Skin of body (tissue), 2 donors: ENCODE results near the gene ZNF816. TPM values are rescaled to one million over a fixed set of nuclear protein-coding genes. Genes with fewer than 3 reads are reported as not detected.
"Not testable (repeated sequence)": the region's sequence is repeated elsewhere in the genome, so short reads cannot be mapped to it uniquely, and the experiment has no call there.

Experiments
- DNase-seq: peaks from one replicate; lab custom pipeline; 2025; lab: John Stamatoyannopoulos, UW
- total RNA-seq: library from RNA; depleted of rRNA; stranded (reverse); fragments of >200 nt; gene quantifications from one replicate; pipeline ENCODE4 v1.2.3, GENCODE V29; 2014

The ZNF816 gene
- total RNA-seq, 1 donor from 2014 or later: 11.4 TPM

DNA sequence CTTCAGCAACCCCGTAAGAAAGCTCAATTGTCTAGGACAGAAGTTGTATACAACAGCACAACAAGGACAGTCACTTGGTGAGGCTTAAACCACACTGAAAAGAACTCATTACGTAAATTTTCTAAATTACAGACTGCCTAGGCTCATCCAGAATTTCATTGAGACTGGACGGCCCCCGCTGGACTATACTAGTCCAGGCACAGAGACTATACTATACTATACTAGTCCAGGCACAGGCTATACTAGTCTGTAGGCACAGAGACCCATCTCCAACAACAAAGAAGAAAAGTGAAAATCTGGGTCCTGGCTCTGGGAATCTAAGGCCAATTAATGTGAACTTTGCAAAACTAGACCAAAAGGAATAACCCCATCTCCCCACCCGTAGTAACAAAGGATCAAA lies 700 bp downstream of the ZNF816 start:
- no peak for DNase-seq

DNA sequence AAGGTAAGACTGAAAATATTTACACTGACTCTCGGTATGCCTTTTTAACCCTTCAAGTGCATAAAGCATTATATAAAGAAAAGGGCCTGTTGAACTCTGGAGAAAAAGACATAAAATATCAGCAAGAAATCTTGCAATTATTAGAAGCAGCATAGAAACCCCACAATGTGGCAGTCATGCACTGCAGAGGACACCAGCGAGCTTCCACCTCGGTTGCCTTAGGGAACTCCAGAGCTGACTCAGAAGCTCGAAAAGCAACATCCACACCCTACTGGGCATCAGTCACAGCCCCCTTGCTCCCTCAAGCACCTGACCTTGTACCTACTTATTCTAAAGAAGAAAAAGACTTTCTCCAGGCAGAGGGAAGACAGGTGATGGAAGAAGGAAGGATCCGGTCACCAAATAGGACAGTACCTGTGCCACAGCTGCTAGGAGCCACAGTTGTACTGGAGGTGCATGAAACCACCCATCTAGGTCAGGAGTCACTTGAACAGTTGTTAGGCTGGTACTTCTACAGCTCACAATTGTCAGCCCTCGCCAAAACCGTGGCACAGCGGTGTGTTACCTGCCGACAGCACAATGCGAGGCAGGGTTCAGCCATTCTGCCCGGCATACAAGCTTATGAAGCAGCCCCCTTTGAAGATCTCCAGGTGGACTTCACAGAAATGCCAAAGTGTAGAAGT lies 2.9 kb downstream of the ZNF816 start:
- no peak for DNase-seq

DNA sequence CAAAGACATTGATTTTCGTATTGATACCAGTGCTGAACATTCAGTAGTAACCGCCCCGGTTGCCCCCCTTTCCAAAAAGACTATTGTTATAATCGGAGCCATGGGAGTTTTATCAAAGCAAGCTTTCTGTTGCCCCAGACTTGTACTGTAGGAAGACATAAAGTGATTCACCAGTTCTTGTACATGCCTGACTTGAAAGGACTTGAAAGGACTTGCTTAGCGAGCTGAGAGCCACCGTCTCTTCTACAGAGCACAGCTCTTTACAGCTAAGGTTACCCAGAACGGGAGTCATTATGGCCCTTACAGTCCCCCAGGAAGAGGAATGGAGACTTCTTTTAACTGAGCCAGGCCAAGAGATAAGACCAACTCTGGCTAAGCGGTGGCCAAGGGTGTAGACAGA lies 5.1 kb downstream of the ZNF816 start:
- DNase-seq: no peak

DNA sequence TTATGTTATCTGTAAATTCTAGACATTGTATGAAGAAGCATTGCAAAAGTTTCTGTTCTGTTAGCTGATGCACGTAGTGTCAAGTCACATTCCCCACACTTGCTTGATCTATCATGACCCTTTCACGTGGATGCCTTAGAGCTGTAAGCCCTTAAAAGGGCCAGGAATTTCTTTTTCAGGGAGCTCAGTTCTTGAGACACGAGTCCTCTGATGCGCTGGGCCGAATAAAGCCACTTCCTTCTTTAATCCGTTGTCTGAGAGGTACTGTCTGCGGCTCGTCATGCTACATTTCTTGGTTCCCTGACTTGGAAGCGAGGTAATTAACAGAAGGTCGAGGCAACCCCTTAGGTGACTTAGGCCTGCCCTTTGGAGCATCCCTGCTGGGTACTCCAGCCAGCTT lies 5.8 kb downstream of the ZNF816 start:
- DNase-seq: no peak

DNA sequence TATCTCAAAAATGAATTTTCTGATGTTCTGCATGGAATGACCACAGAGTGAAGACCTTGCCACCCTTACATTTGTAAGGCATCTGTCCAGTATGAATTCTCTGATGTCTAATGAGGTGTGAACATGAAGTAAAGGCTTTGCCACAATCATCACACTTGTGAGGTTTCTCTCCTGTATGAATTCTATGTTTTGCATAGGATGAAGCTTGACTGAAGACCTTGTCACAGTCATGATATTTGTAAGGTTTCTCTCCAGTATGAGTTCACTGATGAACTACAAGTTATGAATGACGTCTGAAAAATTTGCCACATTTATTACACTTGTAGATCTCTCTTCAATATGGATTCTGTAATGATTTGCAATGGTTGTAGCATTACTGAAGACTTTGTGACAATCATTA lies 13.3 kb downstream of the ZNF816 start:
- DNase-seq: no peak

DNA sequence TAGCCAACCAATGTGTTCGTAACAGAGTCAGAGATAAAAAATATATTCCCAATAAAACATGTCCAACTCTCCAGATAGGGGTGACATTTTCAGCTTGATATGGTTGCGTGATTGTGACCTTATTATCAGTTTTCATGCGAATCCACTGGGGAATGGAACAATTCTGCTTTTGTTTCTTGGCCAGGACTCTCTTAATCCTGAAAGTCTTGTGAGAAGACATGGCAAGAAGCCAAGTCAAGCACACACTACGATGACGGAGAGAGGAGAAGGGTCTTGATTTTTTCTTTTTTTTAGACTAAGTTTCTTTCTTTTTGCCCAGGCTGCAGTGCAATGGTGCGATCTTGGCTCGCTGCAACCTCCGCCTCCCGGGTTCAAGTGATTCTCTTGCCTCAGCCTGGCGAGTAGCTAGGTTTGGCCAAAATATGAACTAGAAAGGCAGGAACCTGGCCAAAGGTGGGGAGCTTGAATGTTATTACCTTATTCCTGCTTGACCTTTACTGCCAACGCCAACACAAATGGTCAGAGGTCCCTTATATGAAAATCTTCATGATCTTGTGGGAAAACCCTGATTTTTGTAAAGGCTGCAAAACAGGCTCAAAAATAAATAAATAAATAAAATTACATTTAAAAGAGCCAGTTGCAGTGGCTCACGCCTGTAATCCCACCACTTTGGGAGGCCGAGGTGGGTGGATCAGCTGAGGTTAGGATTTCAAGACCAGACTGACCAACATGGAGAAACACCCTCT lies 14.5 kb downstream of the ZNF816 start:
- no peak for DNase-seq

DNA sequence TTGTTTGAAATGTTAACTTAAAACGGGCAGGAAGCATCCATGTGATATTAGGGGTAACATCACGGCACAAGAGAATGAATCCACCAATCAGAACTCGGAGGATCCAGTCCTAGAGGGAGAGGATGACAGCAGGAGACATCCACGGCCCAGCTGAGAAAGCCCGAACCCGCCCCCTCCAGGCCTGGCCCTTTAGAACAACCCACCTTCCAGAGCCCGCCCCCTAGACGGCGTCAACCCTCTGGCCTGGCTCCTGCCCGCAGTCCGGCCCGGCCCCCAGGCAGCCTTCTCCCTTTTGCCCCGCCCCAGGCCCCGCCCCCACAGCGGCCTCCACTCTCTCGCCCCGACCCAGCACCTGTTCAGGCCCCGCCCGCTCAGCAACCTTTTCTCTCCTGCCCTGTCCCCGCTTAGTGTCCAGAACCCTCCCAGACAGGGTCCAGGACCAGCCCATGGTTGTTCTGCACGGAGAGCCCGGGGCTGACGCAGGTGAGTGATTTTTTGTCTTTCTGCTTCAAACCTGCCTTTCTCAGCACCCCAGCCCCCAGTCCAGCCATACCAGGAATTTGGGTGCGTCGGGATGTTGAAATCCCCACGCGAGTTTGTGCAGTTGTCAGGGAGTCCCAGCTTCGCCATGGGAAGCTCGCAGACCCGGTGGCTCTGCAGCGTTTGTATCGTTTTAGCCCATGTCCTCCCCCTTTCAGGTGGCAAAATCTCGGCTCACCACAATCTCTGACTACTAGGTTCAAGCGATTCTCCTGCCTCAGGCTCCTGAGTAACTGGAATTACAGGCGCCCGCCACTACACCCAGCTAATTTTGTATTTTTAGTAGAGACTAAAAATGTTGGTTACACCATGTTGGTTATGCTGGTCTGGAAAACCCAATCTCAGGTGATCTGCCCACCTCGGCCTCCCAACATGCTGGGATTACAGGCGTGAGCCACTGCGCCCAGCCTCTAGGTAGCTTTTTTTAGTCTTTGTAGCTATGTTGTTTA lies 16.1 kb downstream of the ZNF816 start:
- no peak for DNase-seq

DNA sequence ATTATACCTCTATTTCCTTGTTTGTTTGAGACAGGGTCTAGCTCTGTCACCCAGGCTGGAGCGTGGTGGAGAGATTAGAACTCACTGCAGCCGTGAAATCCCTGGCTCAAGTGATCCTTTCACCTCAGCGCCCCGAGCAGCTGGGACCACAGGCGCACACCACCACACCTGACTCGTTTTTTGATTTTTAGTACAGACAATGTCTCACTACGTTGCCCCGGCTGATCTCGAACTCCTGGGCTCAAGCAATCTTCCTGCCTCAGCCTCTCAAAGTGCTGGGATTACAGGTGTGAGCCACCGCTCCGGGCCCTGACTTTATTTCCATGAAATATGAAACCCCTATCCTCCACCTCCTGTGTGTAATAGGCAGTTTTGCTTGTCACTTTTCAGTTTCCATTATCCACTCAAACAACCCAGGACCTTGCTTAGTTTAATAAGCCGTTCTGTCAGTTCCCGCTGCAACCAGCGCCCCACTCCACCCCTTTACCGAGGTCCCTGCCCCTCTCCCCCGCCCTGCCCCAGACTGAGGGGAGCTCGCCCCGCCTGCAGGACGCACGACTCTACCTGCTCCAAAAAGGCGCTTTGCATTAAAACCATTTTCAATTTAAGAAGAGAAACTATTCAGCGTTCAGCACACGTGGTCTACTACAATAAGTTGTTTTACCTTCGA lies 16.9 kb downstream of the ZNF816 start:
- DNase-seq: no peak

DNA sequence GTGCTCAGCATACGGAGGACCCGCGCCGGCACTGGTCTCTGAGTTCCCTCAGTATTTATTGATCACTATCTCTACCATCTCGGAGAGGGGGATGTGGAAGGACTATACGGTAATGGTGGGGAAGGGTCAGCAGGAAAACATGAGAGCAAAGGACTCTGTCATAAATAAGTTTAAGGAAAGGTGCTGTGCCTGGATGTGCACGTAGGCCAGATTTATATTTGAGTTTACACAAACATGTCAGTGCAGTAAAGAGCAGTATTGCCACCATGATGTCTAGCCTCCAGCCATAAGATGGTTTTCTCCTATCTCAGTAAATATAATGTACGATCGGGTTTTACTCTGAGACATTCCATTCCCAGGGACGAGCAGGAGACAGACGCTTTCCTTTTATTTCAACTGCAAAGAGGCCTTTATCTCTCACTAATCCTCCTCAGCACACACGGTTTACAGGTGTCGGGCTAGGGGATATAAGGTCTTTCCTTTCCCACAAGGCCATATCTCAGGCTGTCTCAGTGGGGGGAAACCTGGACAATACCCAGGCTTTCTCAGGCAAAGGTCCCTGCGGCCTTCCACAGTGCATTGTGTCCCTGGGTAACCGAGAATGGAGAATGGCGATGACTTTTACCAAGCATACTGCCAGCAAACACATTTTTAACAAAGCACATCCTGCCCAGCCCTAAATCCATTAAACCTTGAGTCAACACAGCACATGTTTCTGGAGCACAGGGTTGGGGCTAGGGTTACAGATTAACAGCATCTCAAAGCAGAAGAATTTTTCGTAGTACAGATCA lies 17.8 kb downstream of the ZNF816 start:
- DNase-seq: not testable (repeated sequence)

DNA sequence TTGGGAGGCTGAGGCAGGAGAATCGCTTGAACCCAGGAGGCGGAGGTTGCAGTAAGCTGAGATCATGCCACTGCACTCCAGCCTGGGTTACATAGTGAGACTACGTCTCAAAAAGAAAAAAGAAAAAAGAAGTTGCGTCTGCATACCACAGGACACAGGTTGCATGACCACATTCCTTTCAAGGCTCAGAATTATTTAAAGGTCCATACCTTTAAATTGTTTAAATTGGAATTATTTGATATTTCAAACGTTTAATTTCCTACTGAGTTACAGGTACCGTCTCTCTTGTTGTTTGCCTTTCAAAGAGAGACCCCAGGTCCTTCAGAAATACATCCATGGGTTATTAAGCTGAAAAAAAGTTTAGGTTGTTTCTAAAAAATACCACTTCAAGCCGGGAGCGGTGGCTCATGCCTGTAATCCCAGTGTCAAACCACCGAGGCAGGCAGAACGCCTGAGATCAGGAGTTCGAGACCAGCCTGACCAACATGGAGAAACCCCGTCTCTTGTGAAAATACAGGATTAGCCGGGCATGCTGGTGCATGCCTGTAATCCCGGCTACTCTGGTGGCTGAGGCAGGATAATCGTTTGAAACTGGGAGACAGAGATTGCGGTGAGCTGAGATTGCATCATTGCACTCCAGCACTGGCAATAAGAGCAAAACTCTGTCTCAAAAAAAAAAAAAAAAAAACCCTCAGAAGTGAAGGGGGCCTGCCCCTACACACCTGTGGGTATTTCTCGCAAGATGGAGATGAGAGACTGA lies 18.6 kb downstream of the ZNF816 start:
- DNase-seq: no peak

DNA sequence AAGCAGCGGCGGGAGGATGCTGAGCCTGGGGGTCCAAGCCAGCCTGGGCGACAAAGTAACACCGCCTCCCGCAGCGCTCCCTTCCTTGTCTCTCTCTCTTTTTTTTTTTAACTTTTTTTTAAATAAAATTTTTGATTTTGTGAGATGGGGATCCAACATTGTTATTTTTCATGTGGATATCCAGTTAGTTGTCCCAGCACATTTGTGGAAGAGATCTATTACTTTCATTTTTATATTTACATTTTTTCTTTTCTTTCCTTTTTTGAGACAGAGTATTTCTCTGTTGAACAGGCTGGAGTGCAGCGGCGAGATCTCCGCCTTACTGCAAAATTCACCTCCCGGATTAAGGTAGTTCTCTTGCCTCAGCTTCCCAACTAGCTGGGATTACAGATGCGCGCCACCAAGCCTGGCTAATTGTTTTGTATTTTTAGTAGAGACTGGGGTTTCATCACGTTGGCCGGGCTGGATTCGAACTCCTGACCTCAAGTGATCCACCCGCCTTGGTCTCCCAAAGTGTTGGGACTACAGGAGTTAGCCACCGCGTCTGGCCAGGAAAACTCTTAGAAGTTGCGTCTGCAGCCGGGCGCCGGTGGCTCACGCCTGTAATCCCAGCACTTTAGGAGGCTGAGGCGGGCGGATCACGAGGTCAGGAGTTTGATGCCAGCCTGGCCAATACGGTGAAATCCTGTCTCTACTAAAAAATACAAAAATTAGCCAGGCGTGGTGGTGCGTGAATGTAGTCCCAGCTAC lies 19.4 kb downstream of the ZNF816 start:
- DNase-seq: no peak

DNA sequence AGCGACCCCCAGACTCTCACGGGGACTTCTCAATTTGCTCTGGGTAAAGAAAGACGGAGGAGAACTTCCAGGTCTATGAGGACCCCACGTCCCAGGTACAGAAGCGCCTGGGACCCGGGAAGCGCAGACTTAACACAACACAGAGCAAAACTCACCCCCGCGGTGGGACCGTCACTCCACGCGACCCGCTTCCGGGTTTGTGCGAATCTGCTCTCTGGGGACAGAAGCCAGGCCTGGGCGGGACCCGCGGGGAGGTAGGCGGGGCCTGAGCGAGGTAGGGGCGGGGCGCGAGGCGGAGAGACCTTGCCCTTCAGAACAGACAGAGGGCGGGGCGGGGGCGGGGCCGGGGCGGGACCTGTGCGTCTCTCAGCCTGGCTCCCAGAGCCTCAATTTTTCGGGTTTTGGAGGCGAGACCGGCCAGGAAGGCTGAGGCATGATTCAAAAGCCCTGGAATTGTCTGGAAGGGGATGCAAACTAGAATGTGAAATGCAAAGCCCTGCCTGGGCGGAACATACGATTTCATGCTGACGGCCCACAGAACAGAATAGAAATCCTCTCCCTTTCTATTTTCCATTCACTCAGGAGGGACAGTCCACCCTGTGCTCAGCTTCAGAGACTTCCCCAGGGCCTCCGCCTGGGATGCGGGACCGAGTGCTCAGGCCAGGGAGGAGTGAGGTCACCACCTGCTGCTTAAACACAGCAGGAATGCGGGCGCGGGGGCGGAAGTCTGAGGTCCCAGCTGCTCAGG lies 20.1 kb downstream of the ZNF816 start:
- DNase-seq: peak; percentile 60

DNA sequence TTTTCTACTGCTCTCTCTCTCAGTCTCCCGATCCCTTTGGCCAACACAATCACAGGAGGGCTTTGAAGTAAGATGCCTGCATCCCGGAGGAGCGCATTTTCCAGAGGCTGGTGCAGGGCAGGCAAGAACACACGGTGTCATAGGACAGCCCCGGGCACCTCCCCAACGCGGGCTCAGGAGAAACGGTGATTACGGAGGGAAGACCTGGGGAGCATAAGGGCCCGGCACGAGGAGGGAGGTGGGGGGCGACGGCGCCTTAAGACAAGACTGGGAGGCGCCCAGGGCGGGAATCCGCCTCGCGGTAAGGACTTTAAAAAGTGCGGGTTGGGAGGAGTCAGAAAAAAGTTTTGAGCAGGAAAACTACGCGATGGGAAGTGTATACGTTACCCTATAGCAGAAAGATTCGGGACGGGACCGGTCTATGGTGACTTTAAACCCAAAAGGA lies 20.7 kb downstream of the ZNF816 start:
- DNase-seq: peak; percentile 6

DNA sequence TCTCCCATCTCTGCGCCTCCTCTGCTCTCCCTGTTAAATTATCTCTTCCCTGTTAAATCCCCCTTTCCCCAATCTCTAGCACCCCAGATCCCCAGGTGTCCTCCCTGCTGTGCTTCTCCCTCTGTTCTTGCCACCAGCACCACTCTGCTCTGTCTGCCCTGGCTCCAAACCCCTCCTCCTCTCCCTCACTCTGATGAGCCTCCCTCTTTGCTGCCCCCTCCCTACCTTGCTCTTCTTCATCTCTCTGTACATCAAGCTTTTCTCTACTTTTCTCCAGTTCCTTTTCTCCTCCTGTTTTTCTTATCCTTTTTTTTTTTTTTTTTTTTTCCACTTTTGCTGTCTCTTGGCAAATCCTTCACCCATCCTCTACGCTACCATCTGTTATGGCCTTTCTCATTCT lies 21.2 kb downstream of the ZNF816 start:
- not testable (repeated sequence) for DNase-seq

DNA sequence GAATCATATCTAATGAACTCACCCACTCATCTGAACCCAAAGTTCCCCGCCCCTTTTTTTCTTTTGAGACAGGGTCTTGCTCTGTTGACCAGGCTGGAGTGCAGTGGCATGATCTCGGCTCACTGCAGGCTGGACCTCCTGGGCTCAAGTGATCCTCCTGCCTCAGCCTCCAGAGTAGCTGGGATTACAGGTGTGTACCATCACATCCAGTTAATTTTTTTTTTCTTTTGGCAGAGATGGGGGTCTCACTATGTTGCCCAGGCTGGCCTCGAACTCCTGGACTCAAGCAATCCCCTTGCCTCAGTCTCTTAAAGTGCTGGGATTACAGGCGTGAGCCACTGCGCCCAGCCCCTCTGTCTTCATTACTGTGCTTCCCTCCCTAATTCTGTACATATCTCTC lies 21.8 kb downstream of the ZNF816 start:
- not testable (repeated sequence) for DNase-seq

DNA sequence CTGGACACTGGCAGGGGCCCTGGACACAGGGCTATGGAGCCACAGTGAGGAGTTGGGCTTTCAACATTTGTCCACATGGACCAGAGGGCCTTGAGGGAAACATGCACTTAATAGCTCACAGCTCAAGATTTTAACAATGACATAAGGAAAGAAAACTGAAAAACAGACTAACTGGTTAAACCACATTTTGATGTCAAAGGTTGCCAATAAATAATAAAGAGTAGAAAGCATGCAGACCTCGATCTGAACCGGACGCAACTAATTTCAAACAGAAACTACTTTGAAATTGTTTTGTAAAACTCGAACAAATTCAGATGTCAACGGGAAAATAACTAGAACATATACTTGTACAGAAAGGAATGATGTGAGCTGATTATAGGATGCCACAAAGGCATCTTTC lies 23.9 kb downstream of the ZNF816 start:
- DNase-seq: no peak

DNA sequence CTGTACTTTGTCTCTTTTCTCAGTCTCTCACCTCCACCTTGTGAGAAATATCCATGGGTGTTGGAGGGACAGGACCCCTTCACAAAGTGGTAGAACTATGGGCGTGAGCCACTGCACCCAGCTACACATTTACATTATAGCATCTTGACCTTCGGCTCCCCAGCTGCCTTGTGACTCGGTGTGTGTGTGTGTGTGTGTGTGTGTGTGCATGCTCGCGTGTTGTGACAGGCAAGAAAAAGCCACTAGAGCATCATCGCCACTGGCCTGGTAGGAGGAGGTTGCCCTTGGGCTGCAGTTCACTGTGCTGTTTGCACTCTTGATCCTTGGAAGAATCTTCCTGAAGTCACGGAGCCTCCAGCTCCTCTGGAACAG lies 25.7 kb downstream of the ZNF816 start:
- no peak for DNase-seq
